Breast epithelium (tissue), 3 donors: ENCODE results near the gene FFAR1.

Experiments
- POLR2A ChIP-seq: fragments of 450-650 bp; IDR thresholded peaks from one replicate; pipeline ENCODE4 v1.6.1; 2016; ENCODE audit warnings: antibody characterized with exemption, mild to moderate bottlenecking, moderate library complexity
- POLR2AphosphoS5 ChIP-seq, 3 donors: sonication (generic); formaldehyde crosslinking; IDR thresholded peaks; one replicate each; pipeline ENCODE4 v1.6.1; 2017; ENCODE audit warnings: antibody characterized with exemption in 3 of 3
- TF ChIP-seq, protein P1 (sequence below), 3 donors: fragments of 450-650 bp; IDR thresholded peaks; one replicate each; pipeline ENCODE4 v1.5.1; 2016 to 2017; ENCODE audit warnings: antibody characterized with exemption in 3 of 3, mild to moderate bottlenecking in 3 of 3, moderate library complexity in 3 of 3

DNA sequence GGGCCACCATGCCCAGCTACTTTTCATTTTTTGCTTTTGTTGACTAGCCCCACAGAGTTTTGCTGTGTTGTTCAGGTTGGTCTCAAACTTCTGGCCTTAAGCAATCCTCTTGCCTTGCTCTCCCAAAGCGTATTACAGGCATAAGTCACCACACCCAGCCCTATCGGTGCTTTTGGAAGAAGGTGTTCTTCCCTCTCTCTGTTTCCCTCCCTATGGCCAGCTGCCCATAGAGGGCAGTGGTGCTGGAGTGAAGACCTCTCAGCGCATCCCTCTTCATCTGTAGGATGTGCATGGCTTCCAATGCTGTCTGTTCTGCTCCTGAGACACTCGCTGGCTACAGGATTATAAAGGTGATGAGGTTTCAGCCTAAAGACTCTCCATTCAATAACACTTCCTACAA, 20.1 kb upstream of the FFAR1 start:
- TF ChIP-seq, protein P1, sequence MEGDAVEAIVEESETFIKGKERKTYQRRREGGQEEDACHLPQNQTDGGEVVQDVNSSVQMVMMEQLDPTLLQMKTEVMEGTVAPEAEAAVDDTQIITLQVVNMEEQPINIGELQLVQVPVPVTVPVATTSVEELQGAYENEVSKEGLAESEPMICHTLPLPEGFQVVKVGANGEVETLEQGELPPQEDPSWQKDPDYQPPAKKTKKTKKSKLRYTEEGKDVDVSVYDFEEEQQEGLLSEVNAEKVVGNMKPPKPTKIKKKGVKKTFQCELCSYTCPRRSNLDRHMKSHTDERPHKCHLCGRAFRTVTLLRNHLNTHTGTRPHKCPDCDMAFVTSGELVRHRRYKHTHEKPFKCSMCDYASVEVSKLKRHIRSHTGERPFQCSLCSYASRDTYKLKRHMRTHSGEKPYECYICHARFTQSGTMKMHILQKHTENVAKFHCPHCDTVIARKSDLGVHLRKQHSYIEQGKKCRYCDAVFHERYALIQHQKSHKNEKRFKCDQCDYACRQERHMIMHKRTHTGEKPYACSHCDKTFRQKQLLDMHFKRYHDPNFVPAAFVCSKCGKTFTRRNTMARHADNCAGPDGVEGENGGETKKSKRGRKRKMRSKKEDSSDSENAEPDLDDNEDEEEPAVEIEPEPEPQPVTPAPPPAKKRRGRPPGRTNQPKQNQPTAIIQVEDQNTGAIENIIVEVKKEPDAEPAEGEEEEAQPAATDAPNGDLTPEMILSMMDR (IDR thresholded peaks at IDR 0.05): no peak
- TF ChIP-seq POLR2AphosphoS5 (IDR thresholded peaks at IDR 0.05) (no peak), POLR2A (no peak)
